WTC11 (cell line): Measurements from ENCODE around the gene CD9.

Source experiments
- JUN ChIP-seq: sonication (generic); formaldehyde crosslinking; IDR thresholded peaks from 2 replicates; pipeline ENCODE4 v1.8.0; 2023; ENCODE audit warnings: mild to moderate bottlenecking, missing genetic modification reagents
- MXD4 ChIP-seq: fragments of 250-450 bp; sonication (Bioruptor Pico); IDR thresholded peaks from 2 replicates; pipeline ENCODE4 v1.8.0; 2021; ENCODE audit warnings: mild to moderate bottlenecking, moderate library complexity, borderline replicate concordance
- MYBL2 ChIP-seq: sonication (generic); formaldehyde crosslinking; IDR thresholded peaks from 2 replicates; pipeline ENCODE4 v1.8.1; 2023; ENCODE audit warnings: mild to moderate bottlenecking, moderate library complexity, missing genetic modification reagents
- ZNF121 ChIP-seq: sonication (generic); formaldehyde crosslinking; IDR thresholded peaks from 2 replicates; pipeline ENCODE4 v1.8.0; 2023; ENCODE audit warnings: missing genetic modification reagents
- TF ChIP-seq, protein P1 (sequence below): sonication (generic); formaldehyde crosslinking; IDR thresholded peaks from 2 replicates; pipeline ENCODE4 v1.8.0; 2022; ENCODE audit warnings: mild to moderate bottlenecking, missing genetic modification reagents
- TF ChIP-seq, protein P2 (sequence below): fragments of 200-600 bp; IDR thresholded peaks from 2 replicates; pipeline ENCODE4 v1.8.0; 2022; ENCODE audit warnings: antibody characterized with exemption

DNA sequence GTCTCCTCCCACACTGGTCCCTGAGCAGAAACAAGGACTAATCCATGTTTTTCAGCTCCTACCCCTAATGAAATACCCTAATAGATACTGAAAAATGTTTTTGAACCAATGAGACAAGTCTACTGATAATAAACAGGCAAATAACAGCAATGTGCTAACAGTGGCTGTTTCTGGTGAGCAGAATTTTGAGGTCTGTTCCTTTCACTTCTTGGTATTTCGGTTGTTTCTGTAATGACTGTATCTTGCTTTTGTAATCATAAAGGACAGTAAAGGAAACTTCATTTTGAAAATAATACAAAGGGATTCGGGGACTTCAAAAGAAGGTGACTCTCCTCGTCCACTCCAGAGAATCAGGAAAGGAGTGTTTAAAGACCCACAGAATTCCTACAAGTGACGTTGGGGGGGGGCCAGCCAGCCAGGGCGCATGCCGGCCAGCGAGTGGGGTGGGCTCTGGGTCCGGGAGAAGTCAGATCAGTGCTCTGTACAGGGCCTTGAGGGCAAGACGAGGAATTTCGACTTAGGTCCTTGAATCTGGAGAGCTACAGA lies 1.1 kb upstream of the CD9 start:
- TF ChIP-seq, protein P1, sequence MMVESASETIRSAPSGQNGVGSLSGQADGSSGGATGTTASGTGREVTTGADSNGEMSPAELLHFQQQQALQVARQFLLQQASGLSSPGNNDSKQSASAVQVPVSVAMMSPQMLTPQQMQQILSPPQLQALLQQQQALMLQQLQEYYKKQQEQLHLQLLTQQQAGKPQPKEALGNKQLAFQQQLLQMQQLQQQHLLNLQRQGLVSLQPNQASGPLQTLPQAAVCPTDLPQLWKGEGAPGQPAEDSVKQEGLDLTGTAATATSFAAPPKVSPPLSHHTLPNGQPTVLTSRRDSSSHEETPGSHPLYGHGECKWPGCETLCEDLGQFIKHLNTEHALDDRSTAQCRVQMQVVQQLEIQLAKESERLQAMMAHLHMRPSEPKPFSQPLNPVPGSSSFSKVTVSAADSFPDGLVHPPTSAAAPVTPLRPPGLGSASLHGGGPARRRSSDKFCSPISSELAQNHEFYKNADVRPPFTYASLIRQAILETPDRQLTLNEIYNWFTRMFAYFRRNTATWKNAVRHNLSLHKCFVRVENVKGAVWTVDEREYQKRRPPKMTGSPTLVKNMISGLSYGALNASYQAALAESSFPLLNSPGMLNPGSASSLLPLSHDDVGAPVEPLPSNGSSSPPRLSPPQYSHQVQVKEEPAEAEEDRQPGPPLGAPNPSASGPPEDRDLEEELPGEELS (CRISPR knock-in tag) = no peak
- TF ChIP-seq MXD4 (CRISPR knock-in tag) (no peak), ZNF121 (CRISPR knock-in tag) (no peak), MYBL2 (CRISPR knock-in tag) (no peak), JUN (CRISPR knock-in tag) (no peak)
- TF ChIP-seq, protein P2, sequence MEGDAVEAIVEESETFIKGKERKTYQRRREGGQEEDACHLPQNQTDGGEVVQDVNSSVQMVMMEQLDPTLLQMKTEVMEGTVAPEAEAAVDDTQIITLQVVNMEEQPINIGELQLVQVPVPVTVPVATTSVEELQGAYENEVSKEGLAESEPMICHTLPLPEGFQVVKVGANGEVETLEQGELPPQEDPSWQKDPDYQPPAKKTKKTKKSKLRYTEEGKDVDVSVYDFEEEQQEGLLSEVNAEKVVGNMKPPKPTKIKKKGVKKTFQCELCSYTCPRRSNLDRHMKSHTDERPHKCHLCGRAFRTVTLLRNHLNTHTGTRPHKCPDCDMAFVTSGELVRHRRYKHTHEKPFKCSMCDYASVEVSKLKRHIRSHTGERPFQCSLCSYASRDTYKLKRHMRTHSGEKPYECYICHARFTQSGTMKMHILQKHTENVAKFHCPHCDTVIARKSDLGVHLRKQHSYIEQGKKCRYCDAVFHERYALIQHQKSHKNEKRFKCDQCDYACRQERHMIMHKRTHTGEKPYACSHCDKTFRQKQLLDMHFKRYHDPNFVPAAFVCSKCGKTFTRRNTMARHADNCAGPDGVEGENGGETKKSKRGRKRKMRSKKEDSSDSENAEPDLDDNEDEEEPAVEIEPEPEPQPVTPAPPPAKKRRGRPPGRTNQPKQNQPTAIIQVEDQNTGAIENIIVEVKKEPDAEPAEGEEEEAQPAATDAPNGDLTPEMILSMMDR = no peak
